CD4-positive, alpha-beta T cell treated with Interleukin-12 subunit alpha and Interleukin-12 subunit beta, for 1 hour (primary cell): ENCODE results near the gene KIAA0930.

Experiments
- DNase-seq: peaks from one replicate; pipeline ENCODE4 v3.0.0-alpha.2; 2020

KIAA0930 gene

GRCh38 chr22:45169591-45170466, 70.9 kb downstream of the KIAA0930 start:
- DNase-seq, result no peak

GRCh38 chr22:45166932-45167331, 73.8 kb downstream of the KIAA0930 start:
- DNase-seq, result no peak

- peak; percentile 37 for DNase-seq
These were observed 76.2 kb downstream of the KIAA0930 start for GRCh38 chr22:45164270-45165088.

- DNase-seq, result peak; percentile 97
These were observed 77.0 kb downstream of the KIAA0930 start, which contains the start of gene NUP50 for GRCh38 chr22:45163451-45164269. Gene NUP50, plus strand, starts transcription at chr22:45163925. Its CDS starts 4,253 bp downstream, at chr22:45168178.

GRCh38 chr22:45163099-45163450, 77.6 kb downstream of the KIAA0930 start:
- DNase-seq, result no peak

- no peak for DNase-seq
These were observed 78.2 kb downstream of the KIAA0930 start for GRCh38 chr22:45162531-45162930.

GRCh38 chr22:45159652-45160462, 80.8 kb downstream of the KIAA0930 start:
- DNase-seq, result no peak

- no peak for DNase-seq
These were observed 82.8 kb downstream of the KIAA0930 start for GRCh38 chr22:45157907-45158306.

- no peak for DNase-seq
These were observed 85.4 kb downstream of the KIAA0930 start for GRCh38 chr22:45155050-45155840.

- no peak for DNase-seq
These were observed 86.3 kb downstream of the KIAA0930 start for GRCh38 chr22:45154383-45154782.

GRCh38 chr22:45151503-45151902, 89.2 kb downstream of the KIAA0930 start:
- DNase-seq, result no peak

GRCh38 chr22:45150139-45150538, 90.6 kb downstream of the KIAA0930 start:
- DNase-seq, result no peak

GRCh38 chr22:45149671-45150070, 91.0 kb downstream of the KIAA0930 start:
- DNase-seq, result no peak

- DNase-seq, result no peak
These were observed 95.8 kb downstream of the KIAA0930 start for GRCh38 chr22:45144916-45145315.

- DNase-seq, result no peak
These were observed 98.3 kb downstream of the KIAA0930 start for GRCh38 chr22:45142376-45142775.
